ENCODE results near the gene FEM1B. TPM values are rescaled to one million over a fixed set of nuclear protein-coding genes. Genes with fewer than 3 reads are reported as not detected.
A peak's percentile ranks its signal among the peaks of the same experiment; 100 is the strongest.

FEM1B gene
- total and polyA plus RNA-seq, 8 donors: 8.2 to 92.0 (median 24.4) TPM

DNA sequence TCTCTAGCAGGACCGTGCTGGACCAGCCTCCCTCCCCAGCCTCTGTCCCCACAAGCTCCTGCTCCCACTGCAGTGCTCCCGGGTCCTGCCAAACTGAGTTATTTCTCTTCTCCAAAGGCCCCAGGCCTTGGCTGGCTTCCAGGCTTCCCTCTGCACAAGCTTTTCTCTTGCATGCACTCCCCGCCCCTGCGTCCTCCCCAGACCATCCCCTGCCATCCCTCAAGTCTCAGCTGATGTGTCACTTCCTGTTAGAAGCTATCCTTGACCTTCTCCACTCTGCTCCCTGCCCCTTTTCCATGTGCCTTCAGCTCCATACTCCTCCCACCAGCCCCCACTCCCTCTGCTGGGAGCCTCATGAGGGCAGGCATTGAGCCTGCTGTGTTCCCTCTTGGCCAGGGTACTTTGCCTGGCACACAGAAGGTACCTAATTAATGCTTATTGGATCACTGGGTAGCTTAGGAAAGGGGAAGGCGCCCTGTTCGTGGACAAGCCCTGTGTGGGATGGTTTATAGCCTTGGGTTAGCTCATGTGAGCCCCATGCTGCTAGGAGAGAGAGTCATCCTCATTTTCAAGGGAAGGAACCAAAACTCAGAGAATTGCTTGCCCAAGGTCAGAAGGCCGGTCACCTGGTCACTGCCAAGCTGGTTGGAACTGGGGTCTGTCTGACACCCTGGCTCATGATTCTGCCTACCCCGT, 56.4 kb downstream of the FEM1B start:
- no peak overlapping the region for H3K4me3 ChIP-seq
- H3K27ac ChIP-seq: peak overlapping the region in 2 of 5 donors; percentile 37 to 42
- H3K27me3 ChIP-seq: no peaks in the 10 kb centered on the region
- TF ChIP-seq, protein P1, sequence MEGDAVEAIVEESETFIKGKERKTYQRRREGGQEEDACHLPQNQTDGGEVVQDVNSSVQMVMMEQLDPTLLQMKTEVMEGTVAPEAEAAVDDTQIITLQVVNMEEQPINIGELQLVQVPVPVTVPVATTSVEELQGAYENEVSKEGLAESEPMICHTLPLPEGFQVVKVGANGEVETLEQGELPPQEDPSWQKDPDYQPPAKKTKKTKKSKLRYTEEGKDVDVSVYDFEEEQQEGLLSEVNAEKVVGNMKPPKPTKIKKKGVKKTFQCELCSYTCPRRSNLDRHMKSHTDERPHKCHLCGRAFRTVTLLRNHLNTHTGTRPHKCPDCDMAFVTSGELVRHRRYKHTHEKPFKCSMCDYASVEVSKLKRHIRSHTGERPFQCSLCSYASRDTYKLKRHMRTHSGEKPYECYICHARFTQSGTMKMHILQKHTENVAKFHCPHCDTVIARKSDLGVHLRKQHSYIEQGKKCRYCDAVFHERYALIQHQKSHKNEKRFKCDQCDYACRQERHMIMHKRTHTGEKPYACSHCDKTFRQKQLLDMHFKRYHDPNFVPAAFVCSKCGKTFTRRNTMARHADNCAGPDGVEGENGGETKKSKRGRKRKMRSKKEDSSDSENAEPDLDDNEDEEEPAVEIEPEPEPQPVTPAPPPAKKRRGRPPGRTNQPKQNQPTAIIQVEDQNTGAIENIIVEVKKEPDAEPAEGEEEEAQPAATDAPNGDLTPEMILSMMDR (IDR thresholded peaks at IDR 0.05): no peak
- TF ChIP-seq POLR2AphosphoS5 (IDR thresholded peaks at IDR 0.05): no peak
- no peak for TF ChIP-seq EP300 (IDR thresholded peaks at IDR 0.05)
- no peak for TF ChIP-seq POLR2A (IDR thresholded peaks at IDR 0.05)
- H3K36me3 ChIP-seq: no peaks in the 10 kb centered on the region
- DNase-seq: no peak
- 66 to 80% (median 72%) methylated on average over 8 of the region's 8 CpGs for WGBS, 5 donors
- intact Hi-C loops (cut with DNase I; ENCODE audit: low total_unique reads): no loop called here
- peaks cover 0 to 13% (median 0%) of the 10 kb centered on the region in 4 donors for H3K4me1 ChIP-seq
- no peaks in the 10 kb centered on the region for H3K9me3 ChIP-seq

DNA sequence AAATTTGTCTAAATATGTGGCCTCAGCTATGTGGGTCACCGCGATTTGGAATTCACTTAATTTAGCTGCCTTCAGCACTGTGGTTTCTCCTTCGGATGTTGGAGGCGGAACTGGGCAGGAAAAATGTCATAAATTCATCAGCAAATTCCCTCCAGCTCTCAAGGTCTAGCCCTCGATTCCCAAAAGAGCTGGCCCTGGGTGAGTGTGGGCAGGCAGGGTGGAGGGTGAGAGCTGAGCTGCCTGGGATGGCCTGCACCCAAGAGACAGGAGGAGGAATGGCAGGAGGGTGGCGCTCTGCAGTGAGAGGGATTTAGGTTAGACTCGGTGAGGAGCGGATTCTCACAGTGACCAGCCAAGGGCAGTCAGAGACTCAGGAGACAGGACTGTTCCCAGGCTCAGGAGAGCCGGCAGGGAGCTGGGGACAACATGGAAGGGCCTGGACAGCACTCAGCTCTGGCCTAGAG, 57.1 kb downstream of the FEM1B start:
- 56 to 80% (median 68%) methylated on average over 9 of the region's 9 CpGs for WGBS, 5 donors
- H3K27ac ChIP-seq: peak overlapping the region in 2 of 5 donors; percentile 37 to 42
- TF ChIP-seq, protein P1 (IDR thresholded peaks at IDR 0.05): no peak
- TF ChIP-seq POLR2A (IDR thresholded peaks at IDR 0.05): no peak
- TF ChIP-seq POLR2AphosphoS5 (IDR thresholded peaks at IDR 0.05): no peak
- TF ChIP-seq EP300 (IDR thresholded peaks at IDR 0.05): no peak
- peaks cover 0 to 13% (median 0%) of the 10 kb centered on the region in 4 donors for H3K4me1 ChIP-seq
- H3K36me3 ChIP-seq: no peaks in the 10 kb centered on the region
- no peaks in the 10 kb centered on the region for H3K27me3 ChIP-seq
- intact Hi-C loops (cut with DNase I; ENCODE audit: low total_unique reads): no loop called here
- DNase-seq: no peak
- H3K4me3 ChIP-seq: no peak overlapping the region
- H3K9me3 ChIP-seq: no peaks in the 10 kb centered on the region

DNA sequence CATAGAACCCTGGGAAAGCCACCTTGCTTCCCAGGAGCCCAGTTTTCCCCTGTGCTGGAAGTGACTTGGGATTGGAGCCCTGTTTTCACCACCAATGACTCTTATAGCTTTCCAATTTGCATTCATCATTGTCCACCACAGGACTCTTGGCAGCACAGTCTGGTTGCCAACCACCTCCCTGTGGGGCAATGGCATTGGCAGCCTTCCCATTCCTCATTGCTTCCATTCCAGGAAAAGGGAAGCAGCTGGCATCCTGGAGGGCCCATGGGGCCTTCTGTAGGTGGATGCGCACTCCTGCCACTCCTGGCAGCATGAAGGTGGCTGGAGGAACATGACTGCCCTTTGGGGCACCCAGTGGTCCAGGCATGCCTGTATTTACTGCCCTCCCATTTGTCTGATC, 57.7 kb downstream of the FEM1B start:
- 60 to 100% (median 86%) methylated on average over 1 of the region's 1 CpG for WGBS, 5 donors
- DNase-seq: peak in 1 of 2 donors; percentile 30
- TF ChIP-seq POLR2A (IDR thresholded peaks at IDR 0.05) (no peak), POLR2AphosphoS5 (IDR thresholded peaks at IDR 0.05) (peak in 1 of 3 donors; percentile 16)
- intact Hi-C loops (cut with DNase I; ENCODE audit: low total_unique reads): no loop called here
- peaks cover 0 to 13% (median 0%) of the 10 kb centered on the region in 4 donors for H3K4me1 ChIP-seq
- H3K4me3 ChIP-seq: no peak overlapping the region
- no peaks in the 10 kb centered on the region for H3K9me3 ChIP-seq
- H3K36me3 ChIP-seq: no peaks in the 10 kb centered on the region
- H3K27ac ChIP-seq: peak overlapping the region in 2 of 5 donors; percentile 37 to 42
- H3K27me3 ChIP-seq: no peaks in the 10 kb centered on the region

DNA sequence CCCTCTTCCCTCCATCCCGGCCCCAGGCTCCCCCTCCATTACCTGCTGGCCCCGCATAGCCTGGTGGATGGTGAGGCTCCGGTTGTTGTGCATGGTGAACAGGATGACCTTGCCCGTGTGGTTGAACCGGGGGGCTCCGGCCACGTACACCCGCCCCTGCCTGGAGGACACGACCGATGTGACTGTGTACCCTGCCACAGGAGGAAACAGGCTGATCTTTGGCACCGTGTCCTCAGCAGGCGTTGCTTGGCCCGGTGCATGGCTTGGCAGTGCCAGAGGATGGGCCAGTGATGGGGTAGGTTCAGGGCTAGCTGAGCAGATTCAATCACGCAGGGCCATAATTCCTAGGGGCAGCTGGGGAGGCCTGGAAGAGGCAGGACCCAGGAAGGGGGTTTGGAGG, 58.1 kb downstream of the FEM1B start:
- Histone ChIP-seq H3K27me3 (no peaks in the 10 kb centered on the region), H3K4me3 (no peak overlapping the region), H3K36me3 (no peaks in the 10 kb centered on the region), H3K9me3 (no peaks in the 10 kb centered on the region), H3K27ac (no peak overlapping the region), H3K4me1 (peaks cover 0 to 13% (median under 1%) of the 10 kb centered on the region in 4 donors)
- TF ChIP-seq POLR2A (IDR thresholded peaks at IDR 0.05) (no peak), POLR2AphosphoS5 (IDR thresholded peaks at IDR 0.05) (no peak), EP300 (IDR thresholded peaks at IDR 0.05) (no peak)
- TF ChIP-seq, protein P1 (IDR thresholded peaks at IDR 0.05): no peak
- no peak for DNase-seq
- WGBS, 5 donors: 72 to 90% (median 84%) methylated on average over 9 to 14 of the region's 14 CpGs
- intact Hi-C loops (cut with DNase I; ENCODE audit: low total_unique reads): no loop called here

DNA sequence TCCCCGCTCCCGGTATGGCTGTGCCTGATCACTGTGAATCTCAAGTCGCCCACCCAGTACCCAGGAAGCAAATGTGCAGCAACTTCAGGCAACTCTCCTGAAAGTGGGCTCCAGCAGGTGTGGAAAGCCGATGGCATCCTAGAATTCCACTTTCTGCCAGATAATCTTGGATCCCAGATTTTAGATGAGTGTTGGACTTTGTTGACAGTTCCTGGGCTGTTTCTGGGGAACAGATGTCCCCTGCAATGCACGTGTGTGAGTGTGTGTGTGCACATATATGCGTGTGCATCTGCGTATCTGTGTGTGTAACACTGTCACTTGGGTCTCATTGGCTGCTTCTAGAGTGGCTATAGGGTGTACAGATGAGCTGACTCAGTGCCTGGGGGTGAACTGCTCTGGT, 59.0 kb downstream of the FEM1B start:
- Histone ChIP-seq H3K9me3 (no peaks in the 10 kb centered on the region), H3K4me3 (no peak overlapping the region), H3K27me3 (no peaks in the 10 kb centered on the region), H3K36me3 (no peaks in the 10 kb centered on the region), H3K27ac (no peak overlapping the region), H3K4me1 (peaks cover 0 to 21% (median 8%) of the 10 kb centered on the region in 4 donors)
- no peak for TF ChIP-seq EP300 (IDR thresholded peaks at IDR 0.05)
- TF ChIP-seq POLR2A (IDR thresholded peaks at IDR 0.05): no peak
- TF ChIP-seq, protein P1 (IDR thresholded peaks at IDR 0.05): no peak
- TF ChIP-seq POLR2AphosphoS5 (IDR thresholded peaks at IDR 0.05): no peak
- intact Hi-C loops (cut with DNase I; ENCODE audit: low total_unique reads): no loop called here
- no peak for DNase-seq
- 80 to 87% (median 84%) methylated on average over 7 of the region's 7 CpGs for WGBS, 5 donors

All from stomach (tissue), 9 donors.